Activated CD4-positive, alpha-beta T cell treated with anti-CD3 and anti-CD28 coated beads for 24 hours (primary cell): ENCODE data around the gene CCNB2.
"Not testable (repeated sequence)": the region's sequence is repeated elsewhere in the genome, so short reads cannot be mapped to it uniquely, and the experiment has no call there.

ENCODE experiments used
- DNase-seq, 2 donors: peaks; one replicate each; pipeline ENCODE4 v3.0.0-alpha.2; 2020; ENCODE audit warnings: low read depth in 2 of 2

The CCNB2 gene

GRCh38 chr15:59133929-59134427, 29.0 kb downstream of the CCNB2 start:
- DNase-seq: no peak

GRCh38 chr15:59137566-59137965, 32.6 kb downstream of the CCNB2 start:
- DNase-seq: no peak

GRCh38 chr15:59138243-59138642, 33.3 kb downstream of the CCNB2 start:
- peak; percentile 22 to 29 for DNase-seq

- no peak for DNase-seq
These were observed 35.7 kb downstream of the CCNB2 start for GRCh38 chr15:59140422-59141226.

GRCh38 chr15:59143281-59143680, 38.3 kb downstream of the CCNB2 start:
- no peak for DNase-seq

- not testable (repeated sequence) for DNase-seq
These were observed 39.6 kb downstream of the CCNB2 start for GRCh38 chr15:59144594-59144993.

GRCh38 chr15:59147666-59148065, 42.7 kb downstream of the CCNB2 start:
- DNase-seq: no peak

- no peak for DNase-seq
These were observed 43.3 kb downstream of the CCNB2 start for GRCh38 chr15:59148153-59148833.

- no peak for DNase-seq
These were observed 45.2 kb downstream of the CCNB2 start for GRCh38 chr15:59150185-59150584.

GRCh38 chr15:59152694-59153450, 47.9 kb downstream of the CCNB2 start:
- DNase-seq: no peak

- no peak for DNase-seq
These were observed 48.5 kb downstream of the CCNB2 start for GRCh38 chr15:59153466-59153865.

GRCh38 chr15:59154243-59154642, 49.3 kb downstream of the CCNB2 start:
- DNase-seq: no peak

GRCh38 chr15:59155431-59155830, 50.5 kb downstream of the CCNB2 start:
- DNase-seq: no peak

GRCh38 chr15:59157396-59157795, 52.5 kb downstream of the CCNB2 start:
- no peak for DNase-seq

GRCh38 chr15:59157840-59158700, 53.1 kb downstream of the CCNB2 start:
- no peak for DNase-seq

- DNase-seq: no peak
These were observed 53.7 kb downstream of the CCNB2 start for GRCh38 chr15:59158701-59159034.

GRCh38 chr15:59159210-59159609, 54.3 kb downstream of the CCNB2 start:
- DNase-seq: no peak

- DNase-seq: peak in 1 of 2 donors; percentile 8
These were observed 56.1 kb downstream of the CCNB2 start for GRCh38 chr15:59160880-59161593.

GRCh38 chr15:59162080-59162479, 57.1 kb downstream of the CCNB2 start:
- not testable (repeated sequence) for DNase-seq

- no peak for DNase-seq
These were observed 60.8 kb downstream of the CCNB2 start for GRCh38 chr15:59165726-59166125.

GRCh38 chr15:59166166-59166565, 61.2 kb downstream of the CCNB2 start:
- DNase-seq: no peak
